Stimulated activated CD8-positive, alpha-beta memory T cell treated with anti-CD3 and anti-CD28 coated beads, Interleukin-15, amount 100 ng/mL, for 48 hours (primary cell): ENCODE measurements around the gene ELAC2.

ENCODE experiments used
- DNase-seq, 2 donors: peaks; one replicate each; pipeline ENCODE4 v3.0.0-alpha.2; 2020; ENCODE audit warnings: low read depth in 2 of 2

The ELAC2 gene

GRCh38 chr17:13017655-13018459, at the start of gene ELAC2:
Gene ELAC2, minus strand, starts transcription at chr17:13018027. Its CDS starts 80 bp downstream, at chr17:13017947.
- DNase-seq: peak; percentile 92 to 95

- DNase-seq: no peak
These were observed 47.2 kb upstream of the ELAC2 start for GRCh38 chr17:13065032-13065431.

GRCh38 chr17:13055131-13055530, 37.3 kb upstream of the ELAC2 start:
- no peak for DNase-seq

- DNase-seq: no peak
These were observed 36.8 kb upstream of the ELAC2 start for GRCh38 chr17:13054666-13055065.

GRCh38 chr17:13051915-13052314, 34.1 kb upstream of the ELAC2 start:
- no peak for DNase-seq

- DNase-seq: no peak
These were observed 29.3 kb upstream of the ELAC2 start for GRCh38 chr17:13047011-13047606.

- no peak for DNase-seq
These were observed 28.5 kb upstream of the ELAC2 start for GRCh38 chr17:13046361-13046760.

- DNase-seq: no peak
These were observed 26.8 kb upstream of the ELAC2 start for GRCh38 chr17:13044572-13045065.

GRCh38 chr17:13038931-13039665, 21.3 kb upstream of the ELAC2 start:
- DNase-seq: no peak

GRCh38 chr17:13036751-13037150, 18.9 kb upstream of the ELAC2 start:
- DNase-seq: no peak

GRCh38 chr17:13035420-13035819, 17.6 kb upstream of the ELAC2 start:
- no peak for DNase-seq

GRCh38 chr17:13031718-13032350, 14.0 kb upstream of the ELAC2 start:
- peak in 1 of 2 donors; percentile 14 for DNase-seq

GRCh38 chr17:13030459-13031300, 12.9 kb upstream of the ELAC2 start:
- no peak for DNase-seq

- DNase-seq: no peak
These were observed 12.2 kb upstream of the ELAC2 start for GRCh38 chr17:13030056-13030455.

- DNase-seq: no peak
These were observed 11.5 kb upstream of the ELAC2 start for GRCh38 chr17:13029340-13029739.

- no peak for DNase-seq
These were observed 9.4 kb upstream of the ELAC2 start for GRCh38 chr17:13027246-13027645.

GRCh38 chr17:13025687-13026086, 7.9 kb upstream of the ELAC2 start:
- no peak for DNase-seq

GRCh38 chr17:13025258-13025627, 7.4 kb upstream of the ELAC2 start:
- no peak for DNase-seq

- peak; percentile 41 to 49 for DNase-seq
These were observed 6.9 kb upstream of the ELAC2 start for GRCh38 chr17:13024526-13025257.

GRCh38 chr17:13024016-13024415, 6.2 kb upstream of the ELAC2 start:
- DNase-seq: no peak
